Activated B cell treated with CpG ODN at 0.5 μM for 24 hours (primary cell): ENCODE results near the gene ITGA5. TPM values are rescaled to one million over a fixed set of nuclear protein-coding genes. Genes with fewer than 3 reads are reported as not detected.

Source experiments
- ATAC-seq: fragments of 200-7000 bp; cut with Tn5 transposase; one replicate; pipeline ENCODE4 v1.10.0; 2021; ENCODE audit warnings: low read depth, mild to moderate bottlenecking, moderate library complexity
- CTCF ChIA-PET: fragments of 350-600 bp; sonication (Branson Sonifier 250); formaldehyde crosslinking; loops from one replicate; lab custom pipeline; 2021; ENCODE audit warnings: antibody characterized with exemption; lab: Charles Lee
- POLR2A ChIA-PET: fragments of 350-600 bp; sonication (Branson Sonifier 250); formaldehyde crosslinking; loops from one replicate; lab custom pipeline; 2021; ENCODE audit warnings: antibody characterized with exemption; lab: Charles Lee
- DNase-seq: peaks from one replicate; pipeline ENCODE4 v3.0.0; 2022
- H3K27ac Mint-ChIP-seq: one replicate; pipeline ENCODE4 v1.8.0; 2020; ENCODE audit warnings: mixed read lengths
- H3K27me3 Mint-ChIP-seq: one replicate; pipeline ENCODE4 v1.8.0; 2021; ENCODE audit warnings: mixed read lengths
- H3K36me3 Mint-ChIP-seq: one replicate; pipeline ENCODE4 v1.8.0; 2021; ENCODE audit warnings: low read depth, mixed read lengths
- H3K4me1 Mint-ChIP-seq: one replicate; pipeline ENCODE4 v1.8.0; 2021; ENCODE audit warnings: mixed read lengths
- H3K4me3 Mint-ChIP-seq: one replicate; pipeline ENCODE4 v1.8.0; 2020; ENCODE audit warnings: mild to moderate bottlenecking, mixed read lengths
- H3K9me3 Mint-ChIP-seq: one replicate; pipeline ENCODE4 v1.8.0; 2020; ENCODE audit warnings: mixed read lengths
- CTCF ChIP-seq: fragments of 200-600 bp; IDR thresholded peaks from one replicate; pipeline ENCODE4 v1.8.0; 2022; ENCODE audit warnings: antibody characterized with exemption, mild to moderate bottlenecking
- intact Hi-C: fragments of 100-400 bp; cut with micrococcal nuclease; formaldehyde crosslinking; loops from one replicate; pipeline ENCODE4 v1.15.1; 2024
- total RNA-seq: library from RNA; stranded (reverse); gene quantifications from 2 replicates; pipeline ENCODE4 v1.2.3, GENCODE V29; 2022

The ITGA5 gene
- total RNA-seq, 1 donor from 2014 or later: 1.0 TPM

GRCh38 chr12:54392485-54393206 lies 26.4 kb downstream of the ITGA5 start:
- Mint-ChIP-seq H3K36me3 (no peaks in the 10 kb centered on the region), H3K9me3 (no peaks in the 10 kb centered on the region), H3K27me3 (no peaks in the 10 kb centered on the region), H3K27ac (no peak overlapping the region), H3K4me3 (peak overlapping the region; percentile 38), H3K4me1 (peaks cover 49% of the 10 kb centered on the region)
- no peak for TF ChIP-seq CTCF
- ChIA-PET POLR2A (interaction anchor here (0.6 to 1.0 kb wide), 2 partner anchors 24 to 1947 kb away, joined by 3 to 4 read pairs; no protein-coding TSS in a partner anchor), CTCF (interaction anchor here (0.9 to 2.7 kb wide), 8 partner anchors 7 to 172 kb away, joined by 3 to 15 read pairs (median 4); no protein-coding TSS in a partner anchor)
- intact Hi-C loops: loop anchor here (10.0 kb wide), 2 partner anchors 388 to 668 kb away; partner anchors contain the start of genes CALCOCO1, HOXC8 and HOXC9
- ATAC-seq: no peak
- no peak for DNase-seq

GRCh38 chr12:54390668-54391551 lies 28.2 kb downstream of the ITGA5 start:
- TF ChIP-seq CTCF: no peak

GRCh38 chr12:54390176-54390667 lies 28.8 kb downstream of the ITGA5 start:
- intact Hi-C loops: loop anchor here (2.0 to 10.0 kb wide), 3 partner anchors 107 to 665 kb away; partner anchors contain the start of genes CALCOCO1, HOXC8, HOXC9 and NCKAP1L
- Mint-ChIP-seq H3K36me3 (no peaks in the 10 kb centered on the region), H3K4me3 (peak overlapping the region; percentile 29), H3K9me3 (no peaks in the 10 kb centered on the region), H3K27ac (peak overlapping the region; percentile 53), H3K27me3 (no peaks in the 10 kb centered on the region), H3K4me1 (peaks cover 70% of the 10 kb centered on the region)
- no peak for DNase-seq
- no peak for ATAC-seq
- CTCF ChIA-PET: interaction anchor here (0.8 to 2.6 kb wide), 5 partner anchors 10 to 174 kb away, joined by 3 to 10 read pairs (median 3); no protein-coding TSS in a partner anchor
- POLR2A ChIA-PET: interaction anchor here (0.6 kb wide), 2 partner anchors 31 to 34 kb away, joined by 7 to 8 read pairs; no protein-coding TSS in a partner anchor
- TF ChIP-seq CTCF: no peak

More at GRCh38 chr12:54390668-54391551, 28.2 kb downstream of the ITGA5 start:
- CTCF ChIA-PET: interaction anchor here (0.8 to 2.6 kb wide), 4 partner anchors 9 to 174 kb away, joined by 3 to 10 read pairs (median 4); no protein-coding TSS in a partner anchor
- no peaks in the 10 kb centered on the region for H3K27me3 Mint-ChIP-seq
- peak overlapping the region; percentile 41 for H3K27ac Mint-ChIP-seq
- H3K4me3 Mint-ChIP-seq: peak overlapping the region; percentile 83
- no peaks in the 10 kb centered on the region for H3K9me3 Mint-ChIP-seq
- ATAC-seq: peak; percentile 96
- intact Hi-C loops: loop anchor here (1.0 to 10.0 kb wide), 4 partner anchors 12 to 666 kb away; partner anchors contain the start of genes CALCOCO1, HOXC8, HOXC9 and NCKAP1L
- H3K36me3 Mint-ChIP-seq: no peaks in the 10 kb centered on the region
- peak; percentile 74 for DNase-seq
- POLR2A ChIA-PET: interaction anchor here (0.6 kb wide), 3 partner anchors 12 to 35 kb away, joined by 7 to 9 read pairs (median 8); no protein-coding TSS in a partner anchor
- peaks cover 63% of the 10 kb centered on the region for H3K4me1 Mint-ChIP-seq

- intact Hi-C loops: loop anchor here (2.0 to 10.0 kb wide), 3 partner anchors 107 to 665 kb away; partner anchors contain the start of genes CALCOCO1, HOXC8, HOXC9 and NCKAP1L
- H3K4me3 Mint-ChIP-seq: peak overlapping the region; percentile 29
- CTCF ChIA-PET: interaction anchor here (1.2 to 2.6 kb wide), 4 partner anchors 9 to 50 kb away, joined by 3 to 10 read pairs (median 4); no protein-coding TSS in a partner anchor
Measured at GRCh38 chr12:54389607-54390175, 29.4 kb downstream of the ITGA5 start.

More at GRCh38 chr12:54389607-54390175, 29.4 kb downstream of the ITGA5 start:
- no peak for TF ChIP-seq CTCF
- POLR2A ChIA-PET: no interaction called here
- Mint-ChIP-seq H3K36me3 (no peaks in the 10 kb centered on the region), H3K4me1 (peaks cover 76% of the 10 kb centered on the region), H3K9me3 (no peaks in the 10 kb centered on the region), H3K27me3 (no peaks in the 10 kb centered on the region), H3K27ac (peak overlapping the region; percentile 54)
- DNase-seq: no peak
- ATAC-seq: no peak
